Measurements from ENCODE around the gene TP53TG3F.
"Not testable (repeated sequence)": the region's sequence is repeated elsewhere in the genome, so short reads cannot be mapped to it uniquely, and the experiment has no call there.

The TP53TG3F gene, protein sequence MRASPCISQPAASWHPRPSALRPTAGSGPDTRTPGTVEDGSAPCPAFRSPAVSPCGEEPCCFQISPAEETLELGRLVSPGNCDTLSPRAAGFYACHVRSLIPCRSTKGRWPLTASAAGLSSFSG

GRCh38 chr16:33459312-33459711 lies at the start of gene TP53TG3F:
TP53TG3F (plus strand) TSS chr16:33459612; CDS start chr16:33459680, 68 bp downstream.
- DNase-seq (ENCODE audit: low read depth), result not testable (repeated sequence)

DNA sequence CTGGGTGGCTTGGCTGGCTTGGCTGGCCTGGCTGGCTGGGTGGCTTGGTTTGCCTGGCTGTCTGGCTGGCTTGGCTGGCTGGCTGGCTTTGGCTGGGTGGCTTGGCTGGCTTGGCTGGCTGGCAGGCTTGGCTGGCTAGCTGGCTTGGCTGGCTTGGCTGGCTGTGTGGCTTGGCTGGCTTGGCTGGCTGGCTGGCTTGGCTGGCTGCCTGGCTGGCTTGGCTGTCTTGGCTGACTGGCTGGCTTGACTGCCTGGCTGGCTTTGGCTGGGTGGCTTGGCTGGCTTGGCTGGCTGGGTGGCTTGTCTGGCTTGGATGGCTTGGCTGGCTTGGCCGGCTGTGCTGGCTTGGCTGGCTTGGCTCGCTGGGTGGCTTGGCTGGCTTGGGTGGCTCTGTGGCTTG lies 32.2 kb downstream of the TP53TG3F start:
- DNase-seq (ENCODE audit: low read depth), result not testable (repeated sequence)

- DNase-seq (ENCODE audit: low read depth), result not testable (repeated sequence)
Observed at GRCh38 chr16:33507231-33507630, 47.8 kb downstream of the TP53TG3F start.

GRCh38 chr16:33509070-33509469 lies 49.7 kb downstream of the TP53TG3F start:
- not testable (repeated sequence) for DNase-seq (ENCODE audit: low read depth)

GRCh38 chr16:33509906-33510305 lies 50.5 kb downstream of the TP53TG3F start:
- not testable (repeated sequence) for DNase-seq (ENCODE audit: low read depth)

All from T-helper 22 cell (primary cell).